ENCODE data around the gene ZDHHC18.
"Not testable (repeated sequence)": the region's sequence is repeated elsewhere in the genome, so short reads cannot be mapped to it uniquely, and the experiment has no call there.

- not testable (repeated sequence) for TF ChIP-seq CEBPB (IDR thresholded peaks at IDR 0.05); MAX (IDR thresholded peaks at IDR 0.05); CREB1 (IDR thresholded peaks at IDR 0.05; ENCODE audit: low read depth); REST (IDR thresholded peaks at IDR 0.05; ENCODE audit: low read depth)
- TF ChIP-seq TEAD4 (IDR thresholded peaks at IDR 0.05), result peak; percentile 43; the same call in 1 of the 2 replicates
Measured at GRCh38 chr1:26810105-26810504, 16.4 kb upstream of the ZDHHC18 start.

Measured in Ishikawa (cell line).